ENCODE results near the gene MINDY3.

The MINDY3 gene

DNA sequence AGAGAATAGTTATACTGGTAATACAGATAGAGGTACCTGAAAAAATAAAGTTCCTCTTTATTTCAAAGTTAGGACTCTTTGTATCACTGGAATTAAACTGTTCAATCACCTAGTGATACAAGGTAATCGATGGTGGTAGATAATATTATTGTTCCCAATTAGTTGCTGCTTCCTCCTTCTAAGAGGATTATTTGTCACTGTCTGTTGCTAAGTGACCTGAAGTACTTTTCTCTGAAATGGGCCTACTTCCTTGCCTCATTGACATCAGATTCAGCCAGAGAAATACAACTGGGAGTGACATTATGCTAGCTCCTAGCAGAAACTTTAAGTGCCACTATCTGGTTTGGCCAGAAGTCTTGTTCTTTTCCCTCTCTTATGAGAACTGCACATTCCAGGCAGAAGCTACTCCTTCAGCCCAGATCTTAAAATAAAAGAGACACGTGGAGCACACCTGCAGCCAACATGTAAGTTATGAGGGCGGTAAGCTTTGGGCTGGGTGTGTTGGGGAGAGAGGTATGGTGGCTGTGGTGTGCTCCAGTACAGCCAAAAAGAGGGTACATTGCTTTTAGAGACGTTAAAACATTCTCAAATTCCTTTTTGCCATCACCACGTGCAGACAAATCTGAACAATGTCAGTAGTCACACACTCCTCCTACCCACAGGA lies 54.8 kb downstream of the MINDY3 start:
- no peak for DNase-seq (ENCODE audit: low spot score)

DNA sequence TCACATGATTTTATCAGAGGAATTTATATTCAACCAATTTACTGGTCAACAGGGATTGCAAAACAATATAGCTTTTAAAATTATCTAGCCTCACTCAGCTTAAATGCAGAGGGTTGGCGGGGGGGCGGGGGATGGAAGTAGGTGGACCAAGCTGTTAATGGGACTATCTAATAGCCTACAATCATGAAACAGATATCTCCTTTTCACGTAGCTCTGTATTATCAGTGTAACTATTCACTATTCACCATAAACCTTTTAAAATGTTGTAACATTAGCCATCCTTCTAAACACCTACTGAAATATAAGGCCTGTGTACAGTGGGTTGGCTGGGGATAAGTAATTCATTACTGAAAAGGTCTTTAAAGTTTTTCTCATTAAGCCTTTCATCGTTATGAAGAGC lies 56.2 kb downstream of the MINDY3 start:
- DNase-seq (ENCODE audit: low spot score) = no peak

DNA sequence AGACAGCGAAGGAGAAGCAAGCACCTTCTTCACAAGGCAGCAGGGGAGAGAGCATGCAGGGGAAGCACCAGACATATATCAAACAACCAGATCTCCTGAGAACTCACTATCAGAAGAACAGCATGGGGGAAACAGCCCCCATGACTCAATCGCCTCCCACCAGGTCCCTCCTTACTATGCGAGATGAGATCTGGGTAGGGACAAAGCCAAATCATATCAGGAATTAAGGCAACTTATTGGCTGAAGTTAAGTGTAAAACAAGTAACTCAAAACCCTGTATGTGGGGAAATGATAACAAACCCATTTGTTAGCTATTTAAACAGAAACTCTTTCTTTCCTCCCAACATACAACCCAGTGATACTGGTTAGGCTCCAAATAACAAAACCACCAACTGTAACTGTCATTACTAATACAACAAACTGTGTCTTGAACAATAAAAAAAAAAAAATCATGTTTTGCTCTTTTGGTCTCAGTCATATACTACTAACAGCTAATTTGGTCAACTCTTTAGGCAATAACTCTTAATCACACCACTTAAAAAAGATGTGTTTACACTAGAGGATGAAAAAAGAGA lies 57.8 kb downstream of the MINDY3 start:
- no peak for DNase-seq (ENCODE audit: low spot score)

DNA sequence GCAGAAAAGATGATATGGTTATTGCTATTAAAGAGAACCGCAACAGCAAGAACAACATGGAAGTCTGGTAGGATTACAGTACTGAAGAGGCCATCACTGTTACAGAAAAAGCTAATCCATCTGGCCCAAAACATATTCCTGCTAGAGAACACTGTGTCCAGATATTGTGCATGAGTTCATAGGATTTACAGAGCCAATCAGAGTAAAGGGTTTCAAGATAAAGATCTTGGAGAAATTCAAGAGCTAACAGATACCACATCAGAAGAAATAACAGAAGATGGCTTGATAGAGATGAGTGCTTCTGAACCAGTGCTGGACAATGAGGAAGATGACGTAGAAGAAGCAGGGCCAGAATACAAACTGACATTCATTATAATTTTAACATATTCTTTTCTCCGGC lies 58.7 kb downstream of the MINDY3 start:
- no peak for DNase-seq (ENCODE audit: low spot score)

DNA sequence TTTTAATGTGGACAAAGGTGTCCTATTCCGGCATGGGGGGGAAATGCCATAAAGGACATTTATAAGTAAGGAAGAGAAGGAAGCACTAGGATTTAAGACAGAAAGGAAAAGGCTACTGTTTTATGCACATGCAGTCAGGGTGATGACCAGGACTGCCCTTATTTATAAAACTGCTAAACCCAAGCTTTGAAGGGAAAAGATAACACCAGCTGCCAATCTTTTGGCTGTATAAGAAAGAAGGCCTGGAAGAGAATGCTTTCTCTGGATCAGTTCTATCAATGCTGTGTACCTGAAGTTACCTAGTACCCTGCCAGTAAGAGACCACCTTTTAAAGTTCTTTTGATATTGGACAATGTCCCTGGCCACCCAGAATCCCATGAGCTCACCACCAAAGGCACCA lies 59.2 kb downstream of the MINDY3 start:
- no peak for DNase-seq (ENCODE audit: low spot score)

DNA sequence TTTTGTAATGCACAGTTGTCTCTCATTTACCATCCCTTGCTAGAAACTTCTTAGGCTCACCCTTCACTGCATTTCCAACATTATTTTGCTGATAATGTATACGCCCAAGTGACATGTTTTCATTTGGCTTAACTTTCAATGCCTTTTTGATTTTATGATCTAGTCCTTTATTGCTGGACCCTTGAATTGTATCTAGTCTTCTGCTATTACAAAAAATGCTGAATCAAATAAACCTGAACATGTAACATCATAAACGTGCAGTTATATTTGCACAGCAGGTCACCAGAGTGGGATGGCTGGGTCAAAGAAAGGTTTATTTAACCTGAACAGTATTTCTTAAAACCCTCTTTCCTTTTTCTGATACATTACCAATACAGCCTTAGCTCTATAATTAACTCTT lies 63.0 kb downstream of the MINDY3 start:
- DNase-seq (ENCODE audit: low spot score) = no peak

DNA sequence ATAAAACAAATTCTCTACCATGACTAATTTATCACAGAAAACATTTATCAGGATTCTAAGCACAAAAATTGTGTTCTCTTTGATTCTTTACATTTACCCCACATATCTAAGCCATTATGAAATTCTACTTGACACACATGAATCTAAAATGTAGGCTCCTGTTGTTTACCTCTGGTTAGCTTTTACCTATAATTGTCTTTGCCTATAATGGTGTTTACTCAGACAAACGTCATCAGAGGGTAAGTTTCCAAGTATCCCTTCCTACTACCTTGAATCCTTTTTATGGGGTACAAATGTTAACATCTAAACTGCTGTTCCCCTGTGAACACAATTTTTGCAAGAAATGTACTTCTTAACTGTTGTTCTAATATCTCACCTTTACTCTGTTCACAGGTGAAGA lies 63.5 kb downstream of the MINDY3 start:
- no peak for DNase-seq (ENCODE audit: low spot score)

DNA sequence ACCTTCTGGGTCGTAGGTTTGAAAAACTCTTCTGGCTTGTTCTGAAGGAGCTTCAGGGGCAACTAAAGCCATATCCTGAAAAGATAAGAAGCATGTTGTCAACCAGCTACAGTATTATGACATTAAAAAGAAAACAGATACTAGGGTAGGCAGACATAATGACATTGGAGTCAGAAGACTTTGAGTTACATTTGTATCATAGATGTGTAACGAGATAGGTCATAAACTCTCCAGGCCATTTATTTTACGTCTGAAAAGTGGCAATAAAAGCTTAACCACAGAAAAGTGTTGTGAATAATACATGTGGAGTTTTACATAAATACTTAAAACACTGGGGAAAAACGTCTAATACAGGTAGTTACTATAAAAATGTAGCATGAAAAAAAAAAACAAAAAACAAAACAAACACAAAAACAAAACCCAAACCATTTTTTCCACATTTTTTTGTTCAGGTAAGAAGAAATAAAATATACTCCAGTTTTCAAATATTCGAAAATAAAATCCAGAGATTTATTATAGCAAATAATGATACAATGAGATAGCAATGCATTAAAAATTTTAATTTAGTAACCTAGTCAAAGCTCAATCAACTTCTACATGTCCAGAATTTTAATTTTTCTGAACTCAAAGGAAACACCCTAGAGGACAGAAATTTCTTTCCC lies 64.1 kb downstream of the MINDY3 start:
- DNase-seq (ENCODE audit: low spot score) = no peak

DNA sequence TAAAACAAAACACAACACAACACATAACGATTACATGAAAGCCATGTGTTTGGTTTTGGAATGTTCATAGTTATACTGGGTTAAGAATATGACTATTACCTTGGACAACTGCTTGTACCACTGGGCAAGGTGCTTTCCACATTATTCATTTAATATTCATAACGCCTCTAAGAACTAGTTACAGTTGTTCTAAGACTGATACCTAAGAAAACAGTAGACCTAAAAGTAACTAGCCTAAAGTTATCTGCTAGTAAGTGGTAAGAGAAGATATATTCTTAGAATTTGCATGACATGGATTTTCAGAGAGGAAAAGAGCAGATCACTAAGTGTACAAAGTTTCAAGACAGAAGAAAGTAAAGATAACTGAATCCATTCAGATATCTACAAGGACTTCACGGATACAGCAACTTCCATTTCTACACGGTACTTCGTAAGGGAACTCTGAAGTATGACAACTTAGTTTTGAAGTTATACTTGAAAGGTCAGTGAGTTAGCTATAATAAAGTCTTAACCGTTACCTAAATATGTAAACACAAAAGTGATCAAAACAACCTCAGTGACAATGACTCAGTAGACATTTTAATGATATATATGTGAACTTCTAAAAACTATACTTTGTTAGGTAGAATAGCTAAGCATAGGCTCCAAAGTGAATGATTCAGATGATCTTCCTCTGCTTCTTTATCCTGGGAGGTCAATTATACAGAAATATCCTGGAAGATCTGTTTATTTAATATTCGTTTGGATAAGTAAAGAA lies 65.1 kb downstream of the MINDY3 start:
- no peak for DNase-seq (ENCODE audit: low spot score)

DNA sequence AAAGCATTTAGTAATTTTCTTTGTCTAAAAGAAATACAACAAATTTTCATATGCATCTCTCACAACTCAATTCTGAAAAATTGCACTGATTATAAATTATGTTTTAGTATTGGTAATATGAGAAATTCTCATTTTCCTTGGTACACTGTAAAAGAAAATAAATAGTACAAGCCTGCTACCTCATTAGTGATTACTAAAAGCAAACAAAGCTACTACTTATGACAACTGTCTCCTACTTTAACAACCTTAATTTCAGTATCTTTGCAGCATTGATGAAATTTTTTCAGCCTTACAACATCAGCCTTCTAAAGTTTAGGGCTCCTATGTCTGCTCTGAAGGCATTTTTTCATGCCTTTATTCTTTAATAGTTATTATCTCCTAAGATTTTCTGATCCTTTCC lies 65.7 kb downstream of the MINDY3 start:
- no peak for DNase-seq (ENCODE audit: low spot score)

DNA sequence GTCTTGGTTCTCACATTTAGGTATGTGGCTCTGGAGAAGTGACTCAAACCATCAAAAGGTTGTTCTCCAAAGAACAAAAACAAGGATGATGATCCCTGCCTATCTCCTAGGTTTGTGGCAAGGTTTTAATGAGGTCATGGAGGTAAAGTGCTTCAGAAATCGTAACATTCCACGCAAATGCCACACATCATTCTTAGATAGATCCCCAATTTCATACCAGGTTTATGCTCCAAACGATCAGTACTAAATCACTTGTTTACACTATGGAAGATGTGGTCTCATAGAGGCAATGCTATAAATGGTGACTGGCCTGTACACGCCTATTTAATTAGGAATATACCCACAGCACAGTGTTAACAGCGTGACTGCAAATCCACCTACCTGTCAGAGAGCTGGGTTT lies 66.6 kb downstream of the MINDY3 start:
- no peak for DNase-seq (ENCODE audit: low spot score)

DNA sequence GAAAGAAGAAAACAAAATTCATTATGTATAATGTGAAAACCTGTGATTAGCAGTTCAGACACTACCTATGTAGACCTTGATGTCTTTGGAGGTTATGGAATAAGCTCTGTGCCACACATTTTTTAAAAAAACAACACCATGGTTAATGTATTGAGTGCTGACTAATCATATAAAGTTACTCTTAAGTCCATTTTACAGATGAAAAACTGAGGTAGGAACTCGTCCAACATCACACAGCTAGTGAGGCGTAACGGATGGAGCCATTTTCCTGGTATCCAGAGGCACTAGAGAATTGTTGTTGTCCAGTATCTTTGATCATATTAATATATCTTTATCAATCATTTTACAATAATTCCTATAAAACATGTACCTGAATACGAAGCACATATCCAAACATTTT lies 67.5 kb downstream of the MINDY3 start:
- no peak for DNase-seq (ENCODE audit: low spot score)

DNA sequence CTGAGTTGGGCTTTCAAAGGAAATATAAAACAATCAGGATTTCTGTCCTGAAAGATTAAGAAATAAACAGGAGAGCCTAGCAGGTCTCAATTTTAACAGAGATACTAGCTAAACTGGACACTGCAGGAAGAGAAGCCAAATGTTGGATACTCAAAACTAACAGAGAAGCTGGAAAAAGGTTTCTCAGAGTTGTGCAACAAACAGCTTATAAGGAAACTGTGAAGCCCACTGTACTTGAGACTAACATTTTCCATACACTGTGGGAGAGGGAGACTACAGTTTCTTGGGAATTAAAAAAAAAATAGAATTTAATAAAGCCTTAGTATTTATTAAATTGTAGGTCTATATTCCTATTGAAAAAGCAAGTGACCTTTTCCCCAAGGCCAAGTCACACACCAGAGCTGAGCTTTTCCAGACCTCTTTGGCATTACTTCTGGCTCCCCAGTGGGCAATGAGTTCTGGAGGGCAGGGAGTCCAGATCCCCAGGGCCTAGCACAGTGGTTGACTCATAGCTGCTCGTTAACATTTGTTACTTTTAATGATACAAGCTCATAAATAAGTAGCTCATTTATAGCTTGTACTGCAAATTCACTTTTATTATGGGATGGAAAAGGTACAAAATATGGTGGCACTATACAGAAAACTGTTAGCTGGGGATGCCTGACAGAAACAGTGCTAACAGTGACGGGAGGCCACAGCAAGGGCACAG lies 68.3 kb downstream of the MINDY3 start:
- DNase-seq (ENCODE audit: low spot score) = no peak

DNA sequence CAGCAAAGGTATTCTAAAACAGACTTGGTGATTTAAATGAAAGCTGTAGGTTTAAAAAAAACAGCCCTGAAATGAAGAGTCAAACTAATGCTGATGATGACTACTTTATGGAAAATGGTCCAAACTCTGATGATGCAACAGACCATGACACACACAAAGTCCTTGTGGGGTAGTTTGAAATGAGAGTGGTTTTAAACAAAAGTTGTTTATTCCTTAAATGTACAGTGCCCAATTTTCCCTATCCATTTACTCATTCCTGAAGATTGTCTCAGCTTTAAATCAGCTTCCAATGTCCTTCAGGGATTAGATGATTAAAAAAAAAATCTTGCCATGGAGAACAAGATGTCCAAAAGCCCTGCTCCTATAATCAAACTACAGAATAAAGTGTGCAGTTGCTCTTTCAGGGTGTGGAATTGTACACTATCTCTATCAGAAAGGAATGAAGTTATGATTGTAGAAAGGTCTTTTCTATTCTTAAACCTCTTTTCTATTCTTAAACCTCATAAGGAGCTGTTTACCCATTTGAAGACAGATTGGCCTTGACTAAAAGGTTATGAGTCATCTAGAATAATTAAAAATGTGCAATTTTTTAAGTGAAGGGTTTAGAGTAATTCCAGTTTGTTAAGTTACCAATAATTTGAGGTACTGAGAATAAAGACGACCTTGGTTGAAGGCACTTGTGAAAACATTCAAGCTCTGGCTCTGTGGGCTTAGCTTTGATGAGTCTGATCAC lies 70.3 kb downstream of the MINDY3 start:
- DNase-seq (ENCODE audit: low spot score) = no peak

DNA sequence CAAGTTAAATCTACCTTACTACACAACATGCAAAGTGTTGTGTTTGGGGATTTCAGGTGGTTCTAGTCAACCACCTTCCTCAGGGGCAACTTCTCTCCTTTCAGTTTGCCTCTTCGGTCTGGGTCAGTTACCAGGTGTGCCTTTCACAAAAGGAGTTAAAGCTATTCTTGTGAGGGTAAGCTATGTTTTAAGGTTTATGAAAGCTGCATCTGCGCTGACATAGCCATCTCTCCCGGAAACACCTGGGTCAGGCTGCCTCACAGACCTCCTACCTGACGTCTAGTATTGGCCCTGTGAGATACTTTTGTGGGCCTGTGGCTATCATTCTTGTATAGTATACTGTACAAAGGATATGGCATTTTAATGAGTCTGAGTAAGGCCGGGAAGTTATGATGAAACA lies 72.9 kb downstream of the MINDY3 start:
- no peak for DNase-seq (ENCODE audit: low spot score)

DNA sequence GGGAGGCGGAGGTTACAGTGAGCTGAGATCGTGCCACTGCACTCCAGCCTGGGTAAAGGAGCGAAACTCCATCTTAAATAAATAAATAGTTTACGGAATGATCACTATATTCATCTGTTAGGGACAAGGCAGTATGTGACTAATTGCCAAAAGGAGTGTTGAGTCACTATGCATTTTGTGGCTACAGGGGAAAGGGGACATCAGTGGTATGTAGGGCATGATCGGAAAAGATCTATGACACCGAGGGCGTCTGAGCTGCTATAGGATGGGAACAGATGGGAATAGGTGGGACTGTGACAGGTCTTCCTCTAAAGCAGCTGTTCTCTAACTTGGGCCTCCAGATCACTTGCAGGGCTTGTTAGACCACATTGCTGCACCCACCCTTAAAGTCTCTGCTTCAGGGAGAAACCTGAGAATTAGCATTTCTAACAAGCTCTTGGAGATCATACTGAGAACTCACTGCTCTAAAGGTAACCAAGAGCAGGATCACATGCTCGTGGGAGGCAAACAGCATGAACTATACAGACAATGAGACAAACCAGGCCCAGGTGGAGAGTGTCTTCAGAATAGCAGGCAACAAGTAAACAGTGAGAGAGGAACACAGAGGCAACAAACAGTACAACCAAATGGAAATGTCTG lies 75.5 kb downstream of the MINDY3 start:
- no peak for DNase-seq (ENCODE audit: low spot score)

DNA sequence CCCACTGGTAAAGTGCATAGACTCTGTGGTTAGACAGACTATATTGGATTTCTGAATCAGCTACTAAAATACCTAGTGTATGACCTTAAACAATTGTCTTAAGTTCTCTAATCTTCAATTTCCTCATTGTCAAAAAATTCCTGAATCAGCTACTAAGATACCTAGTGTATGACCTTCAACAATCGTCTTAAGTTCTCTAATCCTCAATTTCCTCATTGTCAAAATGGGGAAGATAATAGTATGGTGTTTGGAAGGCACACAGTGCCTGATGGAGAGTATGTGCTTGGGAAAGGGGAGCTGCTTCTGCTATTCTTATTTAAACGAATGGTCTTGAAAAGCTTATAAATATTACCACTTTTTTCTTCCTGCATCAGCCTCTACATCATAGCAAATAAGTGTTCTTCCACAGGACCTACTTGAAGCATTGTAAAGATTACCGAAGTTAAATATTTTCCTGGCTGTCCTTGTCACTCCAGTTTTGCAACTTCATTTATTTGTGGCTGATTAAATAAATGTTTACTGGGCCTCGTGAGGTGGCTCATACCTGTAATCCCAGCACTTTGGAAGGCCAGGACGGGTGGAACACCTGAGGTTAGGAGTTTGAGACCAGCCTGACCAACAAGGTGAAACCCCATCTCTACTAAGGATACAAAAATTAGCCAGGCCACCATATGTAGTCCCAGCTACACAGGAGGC lies 76.2 kb downstream of the MINDY3 start:
- DNase-seq (ENCODE audit: low spot score) = no peak

DNA sequence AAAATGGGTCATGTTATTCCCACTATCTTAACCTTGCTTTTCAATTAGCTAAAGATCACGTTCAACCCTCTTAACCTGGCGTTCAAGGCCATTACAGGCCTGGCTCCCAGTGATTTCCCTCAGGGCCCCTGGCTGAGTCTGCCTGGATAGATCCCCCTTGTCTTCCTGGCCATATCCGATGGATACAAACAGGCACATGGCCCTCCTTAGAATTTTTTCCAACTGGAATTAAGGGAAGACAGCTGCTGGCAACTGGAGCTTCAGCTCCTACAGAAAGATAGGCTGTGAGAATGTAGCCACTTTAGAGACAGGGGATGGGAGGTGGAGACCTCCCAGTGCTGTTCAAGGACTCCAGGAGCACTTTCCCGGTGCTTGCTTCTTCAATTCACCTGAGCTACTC lies 77.5 kb downstream of the MINDY3 start:
- DNase-seq (ENCODE audit: low spot score) = no peak

DNA sequence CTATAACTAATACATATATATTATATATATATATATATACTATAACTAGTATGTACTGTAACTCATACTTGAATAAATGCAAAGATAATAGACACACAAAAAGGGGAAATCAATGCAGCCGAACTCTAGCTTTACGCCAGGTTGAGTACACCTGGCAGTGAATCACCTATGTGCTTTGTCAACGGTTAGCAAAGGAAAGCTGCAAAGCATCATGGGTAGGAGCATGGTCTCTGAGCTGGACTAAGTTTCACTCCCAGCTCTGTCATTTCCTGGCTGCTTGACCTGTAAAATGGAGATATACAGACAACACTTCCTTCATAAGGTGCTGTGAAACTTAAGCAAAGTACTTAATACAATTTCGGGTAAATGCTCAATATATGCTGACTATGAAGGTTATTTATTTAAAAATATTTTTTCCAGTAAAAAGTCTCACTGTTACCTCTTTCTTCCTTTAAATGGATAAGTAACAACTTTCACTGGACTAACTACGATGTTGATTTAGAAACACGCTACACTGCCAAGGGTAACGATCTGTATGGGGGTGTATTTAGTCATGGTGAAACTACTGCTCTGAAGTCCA lies 78.8 kb downstream of the MINDY3 start:
- no peak for DNase-seq (ENCODE audit: low spot score)
